ENCODE results near the gene GPS1.

GPS1 gene

DNA sequence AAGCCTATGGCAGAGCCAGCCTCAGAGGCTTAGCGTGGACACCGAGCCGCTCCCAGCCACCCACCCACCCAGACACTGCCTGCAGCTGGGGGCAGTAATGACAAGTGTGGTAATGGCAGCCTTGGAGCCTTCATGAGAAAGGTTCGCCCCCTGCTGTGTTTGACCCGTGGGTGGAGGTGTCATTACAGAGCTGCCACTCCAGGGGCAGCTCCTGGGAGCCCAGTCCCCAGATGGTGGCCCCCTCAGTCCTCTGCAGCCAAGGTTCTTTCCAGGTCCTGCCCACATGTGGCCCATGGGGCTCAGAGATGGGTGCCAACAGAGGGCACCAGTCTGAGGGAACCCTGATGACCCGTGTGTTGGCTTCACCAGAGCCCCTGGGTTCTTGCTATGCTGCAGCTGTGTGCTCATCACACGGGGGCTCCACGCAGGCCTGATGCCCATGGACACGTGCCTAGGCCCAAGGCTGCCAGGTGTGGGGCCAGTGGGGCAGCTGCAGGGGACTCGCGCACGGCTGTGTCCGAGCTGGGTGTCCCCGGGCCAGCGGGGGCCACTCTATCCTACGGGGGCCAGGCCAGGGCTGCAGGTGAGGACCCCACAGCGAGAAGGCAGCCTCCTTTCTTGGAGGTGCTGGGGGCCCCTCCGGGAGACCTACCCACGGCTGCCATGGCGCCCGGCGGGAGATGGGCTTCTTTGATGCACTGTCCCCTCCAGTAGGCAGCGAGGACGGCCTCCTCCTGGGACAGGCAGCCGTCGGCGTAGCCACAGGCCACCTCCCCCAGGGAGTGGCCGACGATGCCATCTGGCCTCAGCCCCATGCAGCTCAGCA is 38.2 kb downstream of the GPS1 start:
- no peak for TF ChIP-seq CTCF (IDR thresholded peaks at IDR 0.05)

DNA sequence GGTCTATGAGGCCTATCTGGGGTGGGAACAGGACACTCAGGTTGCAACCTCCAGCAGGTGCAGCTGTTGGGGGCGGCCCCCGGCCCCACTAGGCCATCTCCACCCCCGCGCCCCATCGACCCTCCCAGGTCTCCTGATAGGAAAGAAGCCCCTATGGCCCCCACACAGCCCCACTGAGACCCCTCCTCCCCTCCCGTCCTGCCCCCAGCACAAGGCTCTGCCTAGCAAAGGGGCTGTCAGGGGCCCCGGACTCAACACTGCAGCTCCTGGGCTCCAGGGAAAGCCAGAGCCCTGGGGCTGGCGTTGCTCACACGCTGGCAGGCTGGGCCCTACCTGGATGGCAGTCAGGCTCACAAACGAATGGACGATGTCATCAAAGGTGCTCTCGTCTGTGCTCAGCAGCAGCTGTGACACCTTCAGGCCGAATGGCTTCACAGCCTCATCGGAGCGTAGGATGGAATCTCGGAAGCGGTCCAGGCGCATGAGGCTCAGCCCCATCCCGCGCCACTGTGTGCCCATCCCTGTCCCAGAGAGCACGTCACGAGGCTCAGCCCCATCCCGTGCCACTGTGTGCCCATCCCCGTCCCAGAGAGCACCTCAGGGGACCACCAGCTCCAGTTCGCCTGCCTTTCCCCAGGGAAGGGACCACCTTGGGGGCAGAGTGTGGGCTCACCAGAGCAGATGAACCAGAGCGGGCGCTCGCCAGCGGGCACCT is 39.0 kb downstream of the GPS1 start:
- TF ChIP-seq CTCF (IDR thresholded peaks at IDR 0.05): no peak

GRCh38 chr17:82091264-82092066 is 39.8 kb downstream of the GPS1 start:
- TF ChIP-seq CTCF (IDR thresholded peaks at IDR 0.05): no peak

DNA sequence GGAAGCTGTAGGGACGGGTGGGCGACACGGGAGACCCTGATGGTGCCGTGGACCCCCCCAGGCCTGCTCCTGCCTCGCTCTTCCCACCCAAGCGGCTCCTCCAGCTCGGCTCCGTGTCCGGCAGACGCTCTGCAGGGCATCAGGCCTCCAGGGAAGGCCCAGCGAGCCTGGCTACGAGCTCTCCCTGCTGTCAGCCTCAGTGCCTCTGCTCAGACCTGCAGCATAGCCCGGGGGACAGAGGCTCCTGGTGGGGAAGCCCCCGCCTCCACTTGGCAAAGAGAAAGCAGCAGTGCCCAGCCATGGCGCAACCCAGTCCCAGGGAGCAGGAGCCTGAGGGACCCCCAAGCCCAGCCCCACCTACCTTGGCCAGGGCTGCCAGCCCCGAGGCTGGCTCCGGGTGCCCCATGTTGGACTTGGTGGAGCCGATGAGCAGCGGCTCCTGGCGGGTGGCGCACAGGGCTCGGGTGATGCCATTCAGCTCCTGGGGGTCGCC is 40.4 kb downstream of the GPS1 start:
- no peak for TF ChIP-seq CTCF (IDR thresholded peaks at IDR 0.05)

DNA sequence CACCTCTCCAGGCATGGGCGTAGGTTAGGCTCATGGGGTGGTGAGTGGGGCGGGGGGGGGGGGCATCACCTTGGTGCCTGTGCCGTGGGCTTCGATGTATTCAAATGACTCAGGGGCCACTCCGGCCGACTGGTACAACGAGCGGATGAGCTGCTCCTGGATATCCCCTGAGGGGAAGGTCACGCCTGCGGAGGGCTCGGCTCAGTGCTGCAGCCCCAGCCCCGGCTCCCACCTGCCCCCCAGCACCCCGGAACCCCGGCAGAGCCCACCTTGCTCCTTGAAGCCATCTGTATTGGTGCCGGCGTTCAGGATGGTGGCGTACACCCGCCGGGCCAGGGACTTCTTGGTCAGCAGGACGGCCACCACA is 40.9 kb downstream of the GPS1 start:
- no peak for TF ChIP-seq CTCF (IDR thresholded peaks at IDR 0.05)

DNA sequence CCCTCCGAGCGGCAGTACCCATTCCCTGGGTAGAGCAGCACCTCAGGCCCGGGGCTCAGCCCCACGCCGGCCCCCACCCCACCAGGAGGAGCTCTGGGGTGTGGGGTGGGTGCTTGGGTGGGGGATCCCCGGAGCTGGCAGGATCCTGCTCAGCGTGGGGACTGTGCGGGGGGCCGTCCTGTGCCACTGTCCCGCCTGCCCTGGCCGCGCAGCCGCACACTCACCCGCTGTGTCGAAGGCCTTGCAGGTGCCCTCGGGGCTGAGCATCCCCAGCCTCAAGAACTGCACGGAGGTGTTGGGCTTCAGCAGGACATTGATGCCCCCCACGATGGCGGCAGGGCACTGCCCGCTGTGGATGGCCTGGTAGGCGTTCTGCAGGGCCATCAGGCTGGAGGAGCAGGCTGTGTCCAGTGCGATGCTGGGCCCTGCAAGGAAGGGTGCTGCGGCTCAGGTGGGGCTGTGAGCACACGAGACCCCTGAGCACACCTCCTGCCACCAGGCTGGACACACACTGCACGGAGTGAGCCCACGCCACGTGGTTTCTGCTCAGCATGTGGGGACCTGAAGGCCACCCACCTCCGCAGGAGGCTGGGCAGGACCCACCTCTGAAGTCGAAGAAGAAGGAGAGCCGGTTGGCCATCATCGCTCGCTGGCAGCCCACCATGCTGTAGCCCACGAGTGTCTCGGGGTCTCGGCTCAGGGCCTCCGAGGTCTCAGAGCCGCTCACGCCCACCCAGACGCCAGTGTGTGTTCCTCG is 41.5 kb downstream of the GPS1 start:
- no peak for TF ChIP-seq CTCF (IDR thresholded peaks at IDR 0.05)

All from LNCAP (cell line).